NK-92 treated with Interleukin-12 subunit alpha and Interleukin-12 subunit beta, amount 100 ng/mL, for 24 hours (cell line): ENCODE results near the gene ALAS1.
A peak's percentile ranks its signal among the peaks of the same experiment; 100 is the strongest.

Experiments used
- DNase-seq: peaks from one replicate; lab custom pipeline; 2025; lab: John Stamatoyannopoulos, UW

ALAS1 gene

DNA sequence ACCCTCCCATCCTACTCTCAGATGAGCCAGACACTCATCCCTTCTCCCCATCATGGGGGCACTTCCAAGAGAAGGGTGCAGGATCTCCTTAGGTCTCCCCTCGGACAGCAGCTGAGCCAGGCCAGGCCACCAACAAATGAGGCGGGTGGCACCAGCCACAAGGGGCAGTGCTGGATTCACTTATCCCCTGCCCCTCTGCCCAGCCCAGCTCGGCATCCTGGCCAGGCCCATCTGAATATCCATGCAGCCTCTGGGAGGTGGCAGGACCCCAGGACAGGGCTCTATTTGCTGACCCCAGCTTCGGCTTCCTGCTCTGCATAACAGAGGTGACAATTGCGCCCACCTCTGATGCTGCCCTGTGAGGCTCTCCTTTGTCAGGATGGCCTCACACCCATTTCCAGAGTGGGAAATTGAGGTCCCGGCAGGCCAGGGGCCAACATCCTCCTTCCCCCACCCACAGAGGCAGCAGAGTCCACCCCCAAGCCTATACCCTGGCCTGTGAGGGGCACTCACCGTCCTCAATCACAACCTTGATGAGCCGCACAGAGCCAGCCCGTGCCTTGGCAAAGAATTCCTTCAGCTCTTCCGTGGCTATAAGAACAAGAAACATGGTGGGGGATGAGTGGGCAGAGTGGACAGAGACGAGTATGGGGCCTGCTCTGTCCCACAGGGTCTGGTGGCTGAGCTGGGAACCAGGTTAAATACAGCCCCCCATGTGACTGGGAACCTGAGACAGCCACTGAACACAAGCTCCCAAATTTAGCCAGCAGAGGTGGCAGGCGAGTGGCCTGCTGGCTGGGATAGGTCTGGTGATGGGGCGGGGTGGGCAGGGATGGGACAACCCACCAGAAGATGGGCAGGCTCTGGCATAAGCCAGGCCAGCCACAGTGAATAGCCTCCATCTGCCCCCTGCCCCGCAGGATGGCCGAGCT, 36.8 kb downstream of the ALAS1 start:
- no peak for DNase-seq

DNA sequence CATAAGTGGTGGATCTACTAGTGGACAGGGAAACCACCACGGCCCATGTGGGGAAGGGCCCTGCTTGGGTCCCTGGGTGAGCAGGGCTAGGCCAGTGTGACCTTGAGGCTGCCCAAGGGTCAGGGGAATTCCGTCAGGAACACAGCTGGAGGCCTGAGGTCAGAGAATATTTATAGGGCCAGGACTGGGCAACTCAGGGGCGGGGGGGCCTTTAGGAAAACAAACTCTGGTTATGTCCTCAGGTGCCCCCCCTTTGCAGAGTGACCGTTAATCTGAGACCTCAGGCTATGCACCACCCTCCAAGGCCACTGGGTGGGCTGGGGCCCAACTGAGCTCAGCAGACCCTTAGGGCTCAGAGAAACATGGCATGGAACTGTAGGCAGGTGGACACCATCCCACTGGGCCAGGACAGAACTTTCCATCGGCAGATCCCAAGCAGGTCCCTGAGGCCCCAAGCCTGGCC, 38.5 kb downstream of the ALAS1 start:
- no peak for DNase-seq

DNA sequence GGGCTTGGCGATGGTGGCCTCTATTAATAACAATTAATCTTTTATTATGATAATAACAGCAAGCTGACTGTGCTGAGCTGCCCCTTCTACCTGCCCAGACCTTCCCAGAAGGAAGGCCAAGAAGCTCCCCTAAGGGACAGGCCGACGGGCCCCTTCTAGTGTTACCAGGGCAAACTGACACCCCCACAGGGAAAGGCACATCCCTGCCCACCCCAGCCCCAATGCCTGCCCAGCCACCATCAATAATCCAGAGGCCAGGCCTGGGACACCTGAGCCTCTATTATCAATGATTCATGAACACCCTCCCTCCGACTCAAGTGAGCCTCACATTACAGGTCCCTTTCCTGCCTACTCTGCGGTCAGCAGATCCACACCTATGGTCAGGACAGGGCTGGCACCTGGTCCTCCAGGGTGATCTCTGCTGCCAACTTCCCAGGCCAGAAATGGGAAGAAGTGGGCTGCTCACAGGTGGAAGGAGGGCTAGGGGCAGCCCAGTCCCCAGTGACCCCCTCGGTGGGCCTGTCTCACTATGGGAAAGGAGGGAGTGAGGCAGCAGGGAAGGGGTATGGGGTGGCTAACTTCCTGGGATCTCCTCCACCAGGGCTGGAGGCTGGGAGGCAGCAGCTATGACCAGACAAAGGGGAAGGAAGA, 39.2 kb downstream of the ALAS1 start:
- DNase-seq = no peak

DNA sequence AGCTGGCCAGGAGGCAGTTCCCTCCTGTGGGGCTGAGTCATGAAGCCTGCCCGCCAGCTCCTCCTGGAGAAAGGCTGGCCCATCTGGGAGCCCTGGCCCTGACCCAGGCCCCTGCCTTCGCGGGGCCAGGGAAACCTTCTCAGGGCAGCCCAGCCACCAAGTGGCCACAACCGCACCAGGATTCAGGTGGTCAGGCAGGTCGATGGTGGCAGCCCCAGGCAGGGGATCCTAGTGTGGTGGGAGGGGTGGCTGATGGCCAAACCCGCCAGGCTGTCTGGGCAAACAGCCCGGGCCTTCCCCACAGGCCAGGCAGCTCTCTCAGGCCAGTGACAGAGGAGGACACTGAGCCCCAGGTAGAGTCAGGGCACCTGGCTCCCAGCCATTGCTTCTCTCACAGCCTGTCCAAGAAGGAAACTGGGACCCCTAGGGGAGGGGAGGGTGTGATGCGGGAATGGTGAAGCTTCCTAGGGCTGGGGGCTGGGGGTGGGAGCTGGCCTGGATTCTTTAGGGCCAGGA, 39.8 kb downstream of the ALAS1 start:
- no peak for DNase-seq

DNA sequence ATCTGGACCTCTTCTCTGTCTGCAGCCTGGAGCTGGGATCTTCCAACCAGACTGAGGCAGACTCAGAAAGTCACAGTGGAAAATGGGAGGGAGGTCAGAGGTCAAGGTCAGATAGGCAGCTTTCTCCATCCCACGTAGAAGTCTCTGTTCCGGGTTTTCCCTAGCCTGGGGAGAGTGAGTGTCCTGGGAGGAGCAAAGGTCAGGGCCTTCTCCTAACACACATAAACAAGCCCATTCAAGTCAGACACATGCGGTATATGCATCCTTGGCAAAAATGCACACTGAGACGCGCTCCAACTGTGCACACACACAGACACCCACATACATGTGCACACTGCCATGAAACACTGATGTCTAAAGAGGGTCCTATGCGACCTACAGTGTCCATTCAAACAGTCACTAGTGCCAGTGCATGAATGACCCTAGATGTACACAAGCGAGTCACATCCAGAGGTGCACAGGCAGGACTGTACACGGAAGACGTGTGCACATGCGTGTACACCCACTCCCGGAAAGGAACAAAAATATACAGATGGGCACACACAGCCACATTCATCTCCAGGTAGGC, 40.3 kb downstream of the ALAS1 start:
- no peak for DNase-seq

DNA sequence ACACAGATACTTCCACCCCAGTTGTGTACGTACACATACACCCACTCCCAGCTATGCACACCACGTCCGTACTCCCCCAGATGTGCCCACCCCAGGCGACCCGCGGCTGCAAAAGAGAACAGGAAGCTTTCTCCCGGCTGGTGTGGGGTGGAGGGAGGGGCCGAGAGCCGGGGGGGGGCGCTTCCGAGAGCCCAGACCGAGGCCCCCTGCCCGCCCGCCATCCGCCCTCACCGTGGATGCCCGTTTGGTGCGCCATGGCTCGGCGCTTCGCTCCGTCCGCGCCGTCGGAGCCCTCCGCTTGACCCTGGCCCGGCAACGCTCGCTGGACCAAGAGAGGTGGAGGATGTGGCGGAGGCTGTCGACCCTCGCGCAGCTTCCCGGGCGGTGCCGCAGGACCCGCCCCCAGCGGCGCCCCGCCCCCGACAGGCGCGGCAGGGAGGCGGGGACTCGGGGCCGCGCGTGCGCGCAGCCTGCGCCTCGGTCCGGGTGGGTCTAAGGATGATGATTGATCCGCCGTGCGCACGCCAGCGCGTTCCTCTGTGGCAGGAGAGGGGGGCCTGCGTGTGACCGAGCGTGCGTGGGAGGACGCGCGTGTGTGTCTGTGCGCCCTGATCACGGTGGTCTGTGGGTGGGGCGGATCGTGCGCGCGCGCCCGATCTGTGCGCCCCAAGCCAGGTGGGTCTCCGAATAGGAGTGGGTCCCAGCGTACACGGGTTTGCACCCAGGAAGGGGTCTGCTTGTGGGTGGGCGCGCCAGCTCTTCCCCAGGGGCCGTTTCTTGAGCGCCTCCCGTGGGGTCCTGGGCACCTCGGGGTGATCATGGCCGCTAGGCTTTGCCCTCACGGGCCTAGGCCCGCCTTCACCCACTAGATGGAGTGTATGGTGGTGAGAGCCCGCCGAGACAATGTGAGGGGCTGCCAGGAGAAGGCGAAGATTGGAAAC, 41.1 kb downstream of the ALAS1 start, which contains the start of gene TWF2:
TWF2 (minus strand) TSS at position 398 of the 941 bp plus-strand sequence; CDS start at position 256, 142 bp downstream.
- DNase-seq = peak; percentile 74

DNA sequence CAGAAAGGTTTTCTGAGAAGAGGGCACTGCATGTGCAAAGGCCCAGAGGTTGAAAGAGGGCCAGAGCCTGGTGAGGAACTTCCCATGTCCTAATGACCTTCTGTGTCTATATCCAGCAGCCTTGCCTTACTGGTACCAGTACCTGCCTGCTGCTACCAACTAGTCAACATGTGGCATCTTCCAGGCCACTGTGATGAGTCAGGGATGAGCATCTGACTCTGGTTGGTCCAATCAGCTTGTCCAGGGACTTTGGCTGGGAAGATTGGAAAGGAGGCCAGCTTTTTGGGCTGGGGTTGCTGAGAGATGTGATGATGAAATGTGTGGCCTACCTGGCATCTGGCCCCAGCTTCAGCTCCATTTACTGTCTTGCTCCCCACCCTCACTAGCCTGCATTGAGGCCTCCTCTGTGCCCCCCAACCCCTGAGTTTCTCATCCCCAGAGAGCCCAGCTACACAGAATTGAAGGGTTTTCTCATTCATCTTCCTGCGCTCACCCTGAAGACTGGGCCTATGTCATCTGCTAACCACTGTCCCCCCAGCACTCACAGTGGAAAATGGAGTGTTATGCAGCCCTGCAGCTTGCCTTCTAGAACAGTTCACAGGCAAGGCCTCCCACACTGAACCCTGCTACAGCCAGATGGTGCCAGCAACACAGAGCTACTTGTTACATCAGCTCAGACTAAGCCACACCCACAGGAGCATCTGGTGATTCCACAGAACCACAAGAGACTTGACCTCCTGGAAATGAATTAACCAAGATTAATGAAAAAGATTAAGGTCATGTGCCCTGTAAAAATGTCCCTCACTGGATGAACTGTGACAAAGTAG, 42.3 kb downstream of the ALAS1 start:
- peak; percentile 44 for DNase-seq

DNA sequence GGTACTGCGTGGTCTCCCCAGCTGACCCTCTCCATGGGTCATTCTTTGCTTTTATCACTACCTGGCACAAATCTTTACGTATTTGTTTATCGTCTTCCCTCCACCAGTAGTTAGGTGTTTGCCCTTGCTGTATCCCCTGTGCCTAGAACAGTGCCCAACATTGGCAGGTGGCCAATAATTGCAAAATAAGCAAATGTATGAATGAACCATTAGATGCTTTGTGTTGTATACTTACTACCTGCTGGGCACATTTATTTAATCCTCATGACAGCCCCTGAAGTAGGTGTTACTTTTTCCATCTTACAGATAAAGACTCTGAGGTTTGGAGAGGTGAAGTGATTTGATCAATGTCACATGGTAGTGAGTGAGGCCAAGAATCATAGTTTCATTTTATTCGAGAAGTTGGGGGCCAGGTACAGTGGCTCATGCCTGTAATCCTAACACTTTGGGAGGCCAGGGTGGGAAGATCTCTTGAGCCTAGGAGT, 43.0 kb downstream of the ALAS1 start:
- no peak for DNase-seq

DNA sequence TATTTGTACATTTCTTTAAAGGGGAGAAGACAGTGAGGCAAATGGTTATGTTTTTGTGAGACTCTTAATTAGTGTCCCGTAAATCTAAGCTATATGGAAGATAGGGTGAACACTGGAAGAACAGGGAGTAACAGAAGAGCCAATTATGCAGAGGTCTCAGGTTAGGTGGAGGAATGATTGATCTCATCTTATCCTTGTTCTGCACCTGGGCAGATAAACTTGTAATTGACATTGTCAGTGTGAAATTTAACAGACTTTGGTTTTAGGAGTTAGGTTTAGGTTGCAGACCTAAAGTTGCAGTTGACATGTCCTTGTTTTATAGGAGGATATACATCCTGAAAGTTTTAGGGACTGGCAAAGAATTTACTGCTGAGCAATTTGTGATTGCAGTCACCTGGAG, 44.1 kb downstream of the ALAS1 start:
- no peak for DNase-seq

DNA sequence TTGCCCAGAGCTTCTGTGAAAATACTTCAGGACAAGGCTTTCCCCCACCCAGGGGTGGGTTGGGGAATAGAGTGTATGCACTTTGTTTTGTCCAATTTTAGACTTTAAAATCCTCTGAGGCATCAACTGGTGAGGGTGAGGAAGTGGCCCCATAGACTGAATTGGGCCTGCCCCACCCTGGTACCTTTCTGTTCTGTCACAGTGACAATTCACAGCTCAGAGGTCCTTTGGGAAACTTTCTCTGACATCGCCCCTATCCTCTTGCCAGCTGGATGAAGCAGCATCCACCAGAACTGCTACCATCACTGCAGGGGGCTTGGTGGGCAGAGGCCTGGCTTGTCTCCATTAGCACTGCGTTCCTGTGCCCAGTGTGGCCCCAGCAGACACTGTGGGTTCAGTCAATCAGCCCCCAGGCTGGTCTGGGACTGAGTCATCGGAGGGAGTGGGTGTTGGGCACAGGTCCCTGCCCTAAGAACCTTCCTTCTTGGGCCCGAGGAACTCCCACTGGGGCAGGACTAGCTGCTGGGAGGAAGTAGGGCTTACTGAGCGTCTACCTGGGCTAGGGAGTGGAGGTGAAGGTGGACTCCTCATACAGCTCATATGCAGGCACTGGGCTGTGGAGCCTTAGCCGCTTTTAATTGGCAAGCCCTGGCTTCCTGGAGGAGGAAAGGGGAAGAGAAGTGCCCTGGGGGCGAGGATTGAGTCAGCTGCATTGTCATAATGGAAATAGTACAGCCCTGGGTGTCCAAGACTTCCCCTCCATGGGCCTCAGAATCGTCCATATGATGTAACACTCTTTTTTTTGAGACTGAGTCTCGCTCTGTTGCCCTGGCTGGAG, 46.0 kb downstream of the ALAS1 start:
- DNase-seq = no peak

DNA sequence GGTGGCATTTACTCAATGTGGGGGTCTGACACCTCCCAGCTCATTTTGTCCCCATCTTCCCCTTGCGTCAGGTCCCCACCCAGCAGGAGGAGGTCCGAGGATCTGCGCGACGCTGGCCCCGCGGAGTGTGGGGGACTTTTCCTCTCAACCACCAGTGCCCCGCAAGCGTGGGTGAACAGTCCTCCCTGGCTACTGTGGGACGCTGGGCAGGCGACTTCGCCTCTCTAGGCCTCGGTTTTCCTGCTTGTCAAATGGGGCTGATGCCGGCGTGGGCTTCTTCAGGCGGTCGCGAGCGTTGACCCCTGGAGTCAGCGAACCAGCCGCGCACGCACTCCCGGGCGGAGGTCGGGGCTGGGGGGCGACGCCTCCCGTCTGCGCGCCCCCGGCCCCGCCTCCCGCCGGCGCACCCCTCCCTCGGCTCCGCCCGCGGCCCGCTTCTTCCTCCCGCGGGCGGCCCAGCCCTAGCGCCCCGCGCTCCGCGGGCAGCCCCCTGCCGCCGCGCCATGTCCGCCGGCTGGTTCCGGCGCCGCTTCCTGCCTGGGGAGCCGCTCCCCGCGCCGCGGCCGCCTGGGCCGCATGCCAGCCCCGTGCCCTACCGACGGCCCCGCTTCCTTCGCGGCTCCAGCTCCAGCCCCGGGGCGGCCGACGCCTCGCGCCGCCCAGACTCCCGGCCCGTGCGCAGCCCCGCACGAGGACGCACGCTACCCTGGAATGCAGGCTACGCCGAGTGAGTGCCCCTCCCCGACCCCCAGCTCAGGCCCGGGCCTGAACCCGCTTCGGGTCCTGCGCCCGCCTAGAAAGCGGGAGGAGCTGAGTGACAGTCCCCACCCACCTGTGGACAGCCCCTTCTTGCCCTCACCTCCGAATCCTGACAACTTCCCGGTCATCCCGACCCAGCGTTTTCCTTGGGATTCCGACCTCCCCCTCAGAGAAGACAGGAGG, 47.6 kb downstream of the ALAS1 start, which contains the start of gene PPM1M:
PPM1M (plus strand) TSS at position 438 of the 942 bp plus-strand sequence; CDS start at position 504, 66 bp downstream.
- DNase-seq = peak; percentile 50

DNA sequence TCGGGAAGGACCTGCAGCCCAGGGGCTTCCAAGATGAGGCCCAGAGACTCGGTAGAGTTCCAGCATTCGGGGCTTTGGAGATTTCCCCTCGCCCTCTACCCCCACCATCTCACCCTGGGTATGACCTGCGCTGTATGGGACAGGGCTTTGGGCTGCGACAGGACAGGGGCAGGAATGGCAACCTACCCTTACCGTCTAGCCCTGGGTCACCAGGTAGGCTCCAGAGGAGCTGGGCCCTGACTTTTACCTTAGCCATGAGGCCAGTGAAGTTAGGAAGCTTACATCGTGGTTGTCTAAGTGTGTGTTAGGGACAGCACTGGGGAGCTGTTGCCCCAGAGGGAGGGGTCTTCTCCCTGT, 48.3 kb downstream of the ALAS1 start:
- DNase-seq = no peak

DNA sequence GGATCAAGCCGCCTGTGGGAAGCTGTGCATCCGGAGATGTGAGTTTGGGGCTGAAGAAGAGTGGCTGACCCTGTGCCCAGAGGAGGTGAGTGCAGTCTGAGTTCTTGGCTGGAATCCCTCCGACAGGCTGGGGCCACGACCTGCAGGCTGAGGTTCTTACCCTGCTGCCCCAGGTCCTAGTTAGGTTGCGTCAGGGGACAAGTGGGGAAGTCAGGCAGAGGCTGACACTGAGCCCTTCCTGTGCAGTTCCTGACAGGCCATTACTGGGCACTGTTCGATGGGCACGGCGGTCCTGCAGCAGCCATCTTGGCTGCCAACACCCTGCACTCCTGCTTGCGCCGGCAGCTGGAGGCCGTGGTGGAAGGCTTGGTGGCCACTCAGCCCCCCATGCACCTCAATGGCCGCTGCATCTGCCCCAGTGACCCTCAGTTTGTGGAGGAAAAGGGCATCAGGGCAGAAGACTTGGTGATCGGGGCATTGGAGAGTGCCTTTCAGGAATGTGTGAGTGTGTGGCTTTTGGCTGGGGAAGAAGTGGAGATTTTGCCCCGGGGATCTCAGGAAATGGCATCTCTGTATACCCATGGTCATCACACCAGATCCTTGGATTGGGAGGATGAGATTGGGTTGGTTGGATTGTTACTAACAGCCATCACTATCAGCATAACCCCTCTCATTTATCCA, 48.9 kb downstream of the ALAS1 start:
- no peak for DNase-seq

DNA sequence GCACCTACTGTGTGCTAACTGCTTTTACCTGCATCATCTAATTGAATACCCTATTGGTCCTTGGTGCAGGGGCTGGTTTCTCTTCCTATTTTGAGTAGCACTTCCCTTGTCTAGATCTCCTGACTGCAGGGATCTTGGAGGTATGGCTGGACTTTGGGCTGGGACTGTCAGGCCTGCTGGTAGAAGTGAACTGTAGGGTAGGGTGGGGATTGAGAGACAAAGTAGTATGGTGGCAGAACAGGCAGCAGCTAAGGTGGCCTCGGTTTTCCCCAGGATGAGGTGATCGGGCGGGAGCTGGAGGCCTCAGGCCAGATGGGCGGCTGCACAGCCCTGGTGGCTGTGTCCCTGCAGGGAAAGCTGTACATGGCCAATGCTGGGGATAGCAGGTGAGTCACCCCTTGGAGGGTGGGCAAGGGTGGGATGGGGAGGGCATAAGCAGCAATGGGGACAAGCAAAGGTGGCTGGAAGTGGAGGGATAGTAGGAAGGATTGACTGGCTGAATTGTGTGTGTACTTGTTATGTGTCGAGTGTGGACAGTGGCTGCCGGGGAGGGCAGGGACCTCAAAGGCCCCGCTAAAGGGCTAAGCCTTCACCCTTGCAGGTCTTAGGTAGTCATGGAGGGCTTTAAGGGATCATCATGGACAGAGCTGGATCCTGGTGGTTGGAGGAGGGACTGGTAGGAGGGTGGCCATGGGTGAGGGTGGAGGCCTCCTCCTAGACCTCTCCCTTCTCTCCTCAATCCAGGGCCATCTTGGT, 49.6 kb downstream of the ALAS1 start:
- no peak for DNase-seq

DNA sequence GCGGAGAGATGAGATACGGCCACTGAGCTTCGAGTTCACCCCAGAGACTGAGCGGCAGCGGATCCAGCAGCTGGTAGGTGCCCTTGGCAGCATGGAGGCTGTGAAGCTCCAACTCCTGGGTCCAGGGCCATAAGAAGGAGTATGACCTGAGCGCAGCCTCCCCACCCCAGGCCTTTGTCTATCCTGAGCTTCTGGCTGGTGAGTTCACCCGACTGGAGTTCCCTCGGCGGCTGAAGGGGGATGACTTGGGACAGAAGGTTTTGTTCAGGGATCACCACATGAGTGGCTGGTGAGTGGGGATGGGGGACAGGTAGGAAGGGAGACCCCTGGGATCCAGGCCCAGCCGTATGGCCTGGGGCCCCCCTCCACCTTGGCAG, 50.2 kb downstream of the ALAS1 start:
- DNase-seq = no peak

DNA sequence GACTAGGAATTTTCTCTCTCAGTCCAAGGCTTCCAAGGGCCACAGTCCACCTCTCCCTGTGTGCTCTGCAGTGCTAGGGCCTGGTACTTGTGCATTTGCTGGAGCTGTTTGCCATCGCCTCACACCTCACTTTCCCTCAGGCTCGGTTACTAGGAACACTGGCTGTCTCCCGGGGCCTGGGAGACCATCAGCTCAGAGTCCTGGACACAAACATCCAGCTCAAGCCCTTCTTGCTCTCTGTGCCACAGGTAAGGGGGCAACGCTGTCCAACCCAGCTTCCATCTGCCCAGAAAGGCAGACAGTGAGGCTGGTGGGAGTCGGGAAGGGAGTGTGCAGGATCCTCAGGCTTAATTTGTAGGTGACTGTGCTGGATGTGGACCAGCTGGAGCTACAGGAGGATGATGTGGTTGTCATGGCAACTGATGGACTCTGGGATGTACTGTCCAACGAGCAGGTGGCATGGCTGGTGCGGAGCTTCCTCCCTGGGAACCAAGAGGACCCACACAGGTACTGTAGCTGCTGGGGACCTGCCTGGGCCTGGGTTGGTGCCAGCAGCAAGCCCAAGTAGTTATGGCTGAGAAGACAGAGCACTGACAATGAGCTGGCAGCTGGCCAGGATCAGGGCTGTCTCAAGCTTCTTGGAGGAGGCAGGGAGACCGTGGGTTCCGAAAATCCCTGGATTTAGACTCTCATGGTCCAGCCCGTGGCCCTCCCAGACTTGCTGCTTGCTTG, 51.0 kb downstream of the ALAS1 start:
- no peak for DNase-seq
